ENCODE data around the gene HTR3A.
"Not testable (repeated sequence)": the region's sequence is repeated elsewhere in the genome, so short reads cannot be mapped to it uniquely, and the experiment has no call there.

HTR3A gene

DNA sequence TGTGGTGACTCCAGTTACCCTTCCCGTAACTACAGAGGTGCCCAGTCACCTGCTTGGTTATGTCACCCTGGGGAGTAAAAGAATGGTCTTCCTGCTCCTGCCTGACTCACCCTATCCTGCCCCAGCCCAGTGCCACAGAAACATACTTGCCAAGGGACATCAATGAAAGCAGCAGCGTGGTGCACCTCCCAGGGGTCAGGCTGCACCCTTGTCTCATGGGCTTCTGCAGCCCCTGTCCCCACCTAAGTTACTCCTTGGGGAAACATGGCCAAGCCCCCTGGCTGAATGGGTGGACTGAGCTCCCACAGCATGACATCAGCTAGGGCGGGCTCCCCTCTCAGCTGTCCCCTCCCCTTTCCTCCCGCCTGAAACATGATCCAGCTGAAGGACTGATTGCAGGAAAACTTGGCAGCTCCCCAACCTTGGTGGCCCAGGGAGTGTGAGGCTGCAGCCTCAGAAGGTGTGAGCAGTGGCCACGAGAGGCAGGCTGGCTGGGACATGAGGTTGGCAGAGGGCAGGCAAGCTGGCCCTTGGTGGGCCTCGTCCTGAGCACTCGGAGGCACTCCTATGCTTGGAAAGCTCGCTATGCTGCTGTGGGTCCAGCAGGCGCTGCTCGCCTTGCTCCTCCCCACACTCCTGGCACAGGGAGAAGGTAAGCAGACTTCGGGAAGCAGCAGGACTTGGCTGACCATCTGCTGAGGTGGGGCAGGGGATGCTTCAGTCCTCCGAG is at the start of gene HTR3A:
TSS of gene HTR3A (plus strand) at position 368 of the 730 bp plus-strand sequence. CDS start at position 586, 218 bp downstream.
- no peak for DNase-seq (ENCODE audit: low read depth)

DNA sequence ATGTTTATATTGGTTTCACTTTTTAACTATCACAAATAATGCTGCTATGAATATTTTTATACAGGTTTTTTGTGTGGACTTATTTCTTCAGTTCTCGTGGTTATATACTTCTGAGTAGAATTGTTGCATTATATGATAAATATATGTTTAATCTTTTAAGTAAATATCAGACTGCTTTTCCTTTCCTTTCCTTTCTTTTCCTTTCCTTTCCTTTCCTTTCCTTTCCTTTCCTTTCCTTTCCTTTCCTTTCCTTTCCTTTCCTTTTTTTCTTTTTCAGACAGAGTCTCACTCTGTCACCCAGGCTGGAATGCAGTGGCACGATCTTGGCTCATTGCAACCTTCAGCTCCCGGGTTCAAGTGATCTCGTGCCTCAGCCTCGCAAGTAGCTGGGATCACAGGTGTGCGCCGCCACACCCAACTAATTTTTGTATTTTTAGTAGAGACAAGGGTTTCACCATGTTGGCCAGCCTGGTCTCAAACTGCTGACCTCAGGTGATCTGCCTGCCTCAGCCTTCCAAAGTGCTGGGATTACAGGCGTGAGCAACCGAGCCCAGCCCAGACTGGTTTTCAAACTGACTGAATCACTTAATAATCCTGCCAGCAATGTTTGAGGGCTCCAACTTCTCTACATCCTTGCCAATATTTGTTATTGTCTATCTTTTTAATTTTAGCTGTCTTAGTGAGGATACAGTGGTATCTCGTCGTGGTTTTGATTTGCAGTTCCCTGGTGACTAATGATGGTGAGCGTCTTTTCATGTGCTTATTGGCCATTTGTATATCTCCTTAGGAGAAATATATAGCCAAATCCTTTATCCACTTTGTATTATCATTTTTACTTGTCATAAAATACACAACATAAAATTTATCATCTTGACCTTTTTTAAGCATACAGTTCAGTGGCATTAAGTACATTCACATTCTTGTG is 48.4 kb upstream of the HTR3A start:
- DNase-seq (ENCODE audit: low read depth), result no peak

DNA sequence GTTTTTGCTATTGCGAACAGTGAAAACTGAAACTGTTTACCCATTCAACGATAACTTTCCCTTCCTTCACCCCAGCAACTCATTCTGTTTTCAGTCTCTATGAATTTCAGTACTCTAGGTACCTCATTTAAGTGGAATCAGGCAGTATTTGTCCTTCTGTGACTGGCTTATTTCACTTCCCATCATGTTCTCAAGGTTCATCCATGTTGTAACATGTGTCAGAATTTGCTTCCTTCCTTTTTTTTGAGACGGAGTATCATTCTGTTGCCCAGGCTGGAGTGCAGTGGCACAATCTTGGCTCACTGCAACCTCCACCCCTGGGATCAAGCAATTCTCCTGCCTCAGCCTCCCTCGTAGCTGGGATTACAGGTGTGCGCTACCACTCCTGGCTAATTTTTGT is 46.6 kb upstream of the HTR3A start:
- DNase-seq (ENCODE audit: low read depth), result no peak

DNA sequence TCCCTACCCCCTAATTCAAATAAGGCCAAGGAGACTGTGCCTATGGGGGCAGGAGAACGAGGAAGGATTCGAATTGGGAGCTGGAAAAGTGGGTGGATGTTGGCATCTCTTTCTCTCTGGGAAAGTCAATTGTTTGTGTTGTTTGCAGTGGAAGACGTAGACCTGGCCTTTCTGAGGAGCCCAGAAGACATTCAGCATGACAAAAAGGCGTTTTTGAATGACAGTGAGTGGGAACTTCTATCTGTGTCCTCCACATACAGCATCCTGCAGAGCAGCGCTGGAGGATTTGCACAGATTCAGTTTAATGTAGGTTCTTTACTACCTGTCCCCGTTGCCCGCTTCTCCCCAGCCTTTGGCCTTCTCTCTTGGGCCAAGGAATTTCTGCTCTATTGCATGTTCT is 42.1 kb upstream of the HTR3A start:
- no peak for DNase-seq (ENCODE audit: low read depth)

DNA sequence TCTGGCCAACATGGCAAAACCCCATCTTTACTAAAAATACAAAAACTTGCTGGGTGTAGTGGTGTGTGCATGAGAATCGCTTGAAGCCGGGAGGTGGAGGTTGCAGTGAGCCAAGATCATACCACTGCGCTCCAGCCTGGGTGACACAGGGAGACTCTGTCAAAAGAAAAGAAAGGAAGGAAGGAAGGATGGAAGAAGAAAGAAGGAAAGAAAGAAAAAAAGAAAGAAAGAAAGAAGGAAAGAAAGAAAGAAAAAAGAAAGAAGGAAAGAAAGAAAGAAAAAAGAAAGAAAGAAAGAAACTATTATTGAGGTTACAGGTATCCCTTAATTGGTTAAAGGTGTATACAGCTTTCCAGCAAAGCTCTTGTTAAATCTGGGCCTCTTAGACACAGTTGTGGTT is 40.7 kb upstream of the HTR3A start:
- DNase-seq (ENCODE audit: low read depth), result not testable (repeated sequence)

DNA sequence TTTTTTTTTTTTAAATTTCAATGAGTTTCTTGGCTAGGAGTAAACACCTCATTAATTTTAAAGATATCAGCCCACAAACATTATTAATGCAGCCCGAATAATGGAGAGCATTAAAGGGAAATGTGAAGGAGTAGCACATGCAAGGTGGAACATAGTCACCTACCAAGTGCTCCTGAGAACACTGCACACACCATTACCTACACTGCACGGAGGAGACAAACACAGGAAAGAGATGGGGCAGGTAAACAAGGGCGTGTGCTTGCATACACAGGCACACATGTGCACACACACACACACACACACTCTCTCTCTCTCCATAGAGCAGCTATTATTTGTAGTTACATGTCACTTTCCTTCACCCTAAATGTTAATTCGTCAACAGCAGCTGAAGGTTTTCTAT is 40.1 kb upstream of the HTR3A start:
- no peak for DNase-seq (ENCODE audit: low read depth)

DNA sequence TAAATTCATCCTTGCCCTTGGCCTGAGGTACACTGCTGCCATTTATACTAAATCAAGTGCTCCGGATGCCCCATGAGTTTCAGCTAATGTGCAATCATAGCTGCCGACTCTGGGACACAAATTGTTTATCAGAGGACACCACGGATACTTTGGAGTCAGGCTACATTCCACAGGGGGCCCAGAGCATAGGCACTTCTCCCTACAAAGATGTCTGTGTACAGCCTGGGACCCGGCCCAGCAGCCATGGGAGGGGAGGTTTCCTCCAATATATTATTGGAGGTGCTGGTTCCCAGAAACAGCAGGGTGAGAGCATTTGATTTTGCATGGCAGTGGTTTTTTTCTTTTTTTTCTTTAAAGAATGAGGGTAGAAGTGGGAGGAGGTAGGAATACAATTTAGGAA is 39.0 kb upstream of the HTR3A start:
- no peak for DNase-seq (ENCODE audit: low read depth)

DNA sequence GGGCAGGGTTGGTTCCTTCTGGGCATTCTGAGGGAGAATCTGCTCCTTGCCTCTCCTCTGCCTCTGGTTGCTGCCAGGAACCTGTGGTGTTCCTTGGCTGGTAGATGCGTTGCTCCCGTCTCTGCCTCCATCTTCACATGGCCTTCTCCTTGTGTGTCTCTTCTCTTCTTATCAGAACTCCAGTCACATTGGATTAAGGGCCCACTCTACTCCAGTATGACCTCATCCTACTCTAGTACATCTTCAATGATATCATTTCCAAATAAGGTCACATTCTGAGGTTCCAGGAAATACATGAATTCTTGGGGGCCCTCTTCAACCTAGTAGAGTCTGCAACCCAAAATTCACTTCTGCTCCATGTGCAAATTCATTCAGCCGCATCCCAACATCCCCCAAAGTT is 37.0 kb upstream of the HTR3A start:
- no peak for DNase-seq (ENCODE audit: low read depth)

DNA sequence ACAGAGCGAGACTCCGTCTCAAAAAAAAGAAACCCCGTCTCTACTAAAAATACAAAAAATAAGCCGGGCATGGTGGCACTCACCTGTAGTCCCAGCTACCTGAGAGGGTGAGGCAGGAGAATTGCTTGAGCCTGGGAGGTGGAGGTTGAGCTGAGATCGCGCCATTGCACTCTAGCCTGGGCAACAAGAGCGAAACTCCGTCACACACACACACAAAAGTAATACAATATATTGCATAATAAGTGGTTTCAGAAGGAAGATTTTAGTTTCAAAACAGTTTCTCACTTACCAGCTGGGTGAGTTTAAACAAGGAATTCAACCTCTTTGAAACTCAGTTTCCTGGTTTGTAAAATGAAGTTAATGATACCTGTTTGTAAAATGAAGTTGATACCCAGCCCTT is 32.7 kb upstream of the HTR3A start:
- no peak for DNase-seq (ENCODE audit: low read depth)

DNA sequence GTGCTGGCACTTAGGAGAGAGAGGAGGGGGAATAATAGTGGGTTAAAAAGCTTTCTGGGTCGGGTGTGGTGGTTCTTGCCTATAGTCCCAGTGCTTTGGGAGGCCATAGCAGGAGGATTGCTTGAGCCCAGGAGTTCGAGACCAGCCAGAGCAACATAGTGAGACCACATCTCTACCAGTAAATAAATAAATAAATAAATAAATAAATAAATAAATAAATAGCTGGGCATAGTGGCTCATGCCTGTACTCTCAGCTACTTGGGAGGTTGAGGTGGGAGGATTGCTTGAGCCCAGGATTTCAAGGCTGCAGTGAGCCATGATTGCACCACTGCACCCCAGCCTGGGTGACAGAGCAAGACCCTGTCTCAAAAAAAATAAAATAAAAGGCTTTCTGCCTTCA is 28.7 kb upstream of the HTR3A start:
- DNase-seq (ENCODE audit: low read depth), result not testable (repeated sequence)

DNA sequence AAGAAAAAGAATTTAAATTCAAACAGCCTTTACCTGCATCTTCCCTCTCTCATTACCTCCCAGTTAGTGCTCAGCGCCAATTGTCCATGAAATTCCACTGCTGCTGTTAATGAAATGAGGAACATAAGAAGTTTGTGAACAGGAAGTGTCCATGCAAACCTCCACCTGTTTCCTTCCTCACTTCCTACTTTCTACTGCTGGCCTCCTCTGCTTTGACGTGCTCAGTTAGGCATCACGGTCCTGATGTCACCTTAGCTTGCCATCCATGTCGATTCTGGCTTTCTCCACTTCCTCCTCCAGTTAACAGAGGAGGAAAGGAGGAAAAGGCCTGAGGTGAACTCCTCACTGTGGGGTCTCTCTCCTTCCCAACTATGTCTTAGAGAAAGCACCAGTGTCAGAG is 26.9 kb upstream of the HTR3A start:
- DNase-seq (ENCODE audit: low read depth), result no peak

DNA sequence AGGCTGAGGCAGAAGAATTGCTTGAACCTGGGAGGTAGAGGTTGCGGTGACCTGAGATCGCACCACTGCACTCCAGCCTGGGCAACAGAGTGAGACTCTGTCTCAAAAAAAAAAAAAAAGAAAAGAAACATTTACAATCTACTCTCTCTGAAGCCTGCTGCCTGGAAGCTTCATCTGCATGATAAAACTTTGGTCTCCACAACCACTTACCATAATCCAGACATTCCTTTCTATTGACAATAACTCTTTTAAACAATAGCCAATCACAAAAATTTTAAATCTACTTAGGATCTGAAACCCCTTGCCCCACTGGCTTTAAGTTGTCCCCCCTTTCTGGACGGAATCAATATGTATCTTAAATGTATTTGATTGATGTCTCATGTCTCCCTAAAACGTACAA is 25.0 kb upstream of the HTR3A start:
- DNase-seq (ENCODE audit: low read depth), result no peak

DNA sequence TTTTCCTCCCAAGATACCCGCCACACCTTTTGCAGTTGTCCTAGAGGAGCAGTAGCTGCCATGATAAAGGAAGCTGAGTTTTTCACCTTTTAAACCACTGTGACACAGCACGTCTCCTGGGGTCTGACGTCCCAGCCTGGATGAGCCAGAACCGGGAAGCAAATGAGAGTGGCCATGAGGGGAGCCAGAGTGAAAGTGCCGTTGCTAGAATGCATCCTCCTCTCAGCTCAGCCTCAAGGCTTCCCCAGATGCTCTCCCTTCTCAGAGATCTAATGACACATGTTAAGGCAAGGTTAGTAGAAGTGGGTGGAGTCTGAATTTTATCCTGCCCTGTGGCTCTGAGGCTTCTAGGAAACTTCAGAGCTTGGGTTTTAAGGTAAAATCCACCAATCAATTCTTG is 23.4 kb upstream of the HTR3A start:
- no peak for DNase-seq (ENCODE audit: low read depth)

DNA sequence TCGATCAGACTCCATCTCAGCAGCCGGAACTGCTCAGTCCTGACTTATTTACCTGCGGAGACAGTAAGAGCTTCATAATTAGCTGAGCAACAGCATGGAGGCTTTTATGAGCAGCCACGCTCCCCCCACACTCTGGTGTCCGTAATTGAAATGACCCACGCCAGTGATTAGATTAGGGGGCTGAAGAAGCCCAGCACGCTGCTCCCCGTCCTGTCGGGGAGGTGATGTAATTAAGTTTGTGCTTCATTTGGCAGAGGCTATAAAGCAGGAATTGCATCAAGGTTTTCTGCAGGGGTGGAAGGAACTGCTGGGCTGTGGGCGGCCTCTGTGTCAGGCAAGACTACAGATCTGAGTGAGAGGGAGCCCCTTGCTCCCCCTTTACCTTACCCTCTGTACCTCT is 22.8 kb upstream of the HTR3A start:
- DNase-seq (ENCODE audit: low read depth), result no peak

DNA sequence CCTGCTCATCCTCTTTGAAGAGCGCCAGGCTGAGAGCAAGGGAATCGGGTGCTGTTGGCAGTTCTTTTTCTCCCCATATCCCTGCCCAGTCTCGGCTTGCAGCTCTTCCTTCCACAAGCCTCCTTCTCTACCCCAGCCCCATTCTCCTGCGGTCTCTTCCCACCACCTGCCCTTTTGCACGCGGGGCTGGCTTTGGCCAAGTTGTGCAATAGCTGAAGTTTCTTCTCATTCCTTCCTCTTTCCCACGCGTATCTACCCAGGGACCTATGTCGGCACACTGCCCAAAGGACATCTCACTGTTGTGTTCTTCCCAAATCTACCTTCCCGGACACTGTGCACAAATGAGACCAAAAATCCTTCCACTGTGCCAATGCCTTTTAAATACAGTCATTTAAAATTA is 22.3 kb upstream of the HTR3A start:
- no peak for DNase-seq (ENCODE audit: low read depth)

DNA sequence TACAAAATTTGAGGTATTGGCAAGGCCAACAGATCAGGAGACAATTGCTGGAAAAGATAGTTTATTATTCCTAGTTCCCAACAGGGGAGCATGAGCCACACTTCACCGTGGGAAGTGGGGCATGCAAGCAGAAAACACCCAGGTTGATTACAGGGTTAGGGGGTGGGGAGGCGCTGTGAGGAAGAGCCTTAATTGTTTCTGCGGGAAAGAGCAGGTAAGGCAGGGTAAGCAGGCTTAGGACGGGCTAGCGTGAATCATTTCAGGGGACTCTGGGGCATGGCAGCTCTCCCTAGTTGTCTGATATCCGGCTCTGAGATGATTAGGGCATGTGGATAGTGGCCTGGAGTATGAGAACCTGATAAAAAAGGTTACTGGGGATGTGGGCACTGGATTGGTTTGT is 20.7 kb upstream of the HTR3A start:
- DNase-seq (ENCODE audit: low read depth), result no peak

DNA sequence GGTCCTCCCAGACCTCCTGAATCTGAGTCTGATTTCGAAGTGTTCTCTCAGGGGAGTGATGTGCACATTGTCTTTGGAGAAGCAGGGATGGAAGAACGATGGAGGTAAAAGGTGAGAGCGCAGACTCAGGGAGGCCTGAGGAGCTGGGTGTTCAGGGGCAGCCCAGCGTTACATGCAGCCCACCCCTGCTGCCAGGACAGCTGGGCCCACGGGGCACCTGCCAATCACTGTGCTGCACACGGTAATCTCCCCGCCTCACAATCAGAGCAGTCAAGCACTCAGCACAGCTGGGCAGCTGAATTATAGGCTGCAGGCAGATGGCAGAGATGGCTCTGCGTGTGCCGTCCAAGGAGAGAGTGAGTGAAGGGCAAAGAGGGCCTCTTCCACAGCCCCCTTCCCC is 17.9 kb upstream of the HTR3A start:
- no peak for DNase-seq (ENCODE audit: low read depth)

DNA sequence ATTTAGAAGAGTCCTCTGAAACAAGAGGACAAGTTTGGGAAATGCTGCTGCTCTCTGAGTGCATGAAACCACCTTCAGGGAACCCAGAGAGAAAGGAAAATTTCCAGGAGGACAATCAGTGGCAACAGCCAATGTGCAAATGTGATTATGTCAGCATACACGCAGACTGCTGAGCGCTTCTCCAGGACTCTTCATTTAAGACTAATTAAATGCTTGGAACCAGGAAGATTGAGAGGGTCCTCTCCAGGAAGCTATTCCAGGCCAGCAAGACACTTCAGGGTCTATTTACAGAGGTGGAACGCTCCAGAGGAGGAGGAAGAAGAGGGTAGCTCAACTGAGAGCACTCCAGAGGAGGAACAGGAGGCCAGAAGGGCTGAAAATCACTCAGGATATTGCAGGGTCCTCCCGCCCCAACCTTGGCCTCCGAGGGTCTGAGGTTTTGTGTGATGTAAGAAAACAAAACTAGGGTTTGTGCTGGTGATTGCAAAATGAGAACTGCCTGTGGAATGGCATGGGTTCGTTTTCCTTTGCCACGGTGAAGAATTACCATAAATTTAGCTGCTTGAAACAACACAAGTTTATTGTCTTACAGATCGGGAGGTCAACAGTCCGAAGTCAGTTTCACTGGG is 14.1 kb upstream of the HTR3A start:
- no peak for DNase-seq (ENCODE audit: low read depth)

DNA sequence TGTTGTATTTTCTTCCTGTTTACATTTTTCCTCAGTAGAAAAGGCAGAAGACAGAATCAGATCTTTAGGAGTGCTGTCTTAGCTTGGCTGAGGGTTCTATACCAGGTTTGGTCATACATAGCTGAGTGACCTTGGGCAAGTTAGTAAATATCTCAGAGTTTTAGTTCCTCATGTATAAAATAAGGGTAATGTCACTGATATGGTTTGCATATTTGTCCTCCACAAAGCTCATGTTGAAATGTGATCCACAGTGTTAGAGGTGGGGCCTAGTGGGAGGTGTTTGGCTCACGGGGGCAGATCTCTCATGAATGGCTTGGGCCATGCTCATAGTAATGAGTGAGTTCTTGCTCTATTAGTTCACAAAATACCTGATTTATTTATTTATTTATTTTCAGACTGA is 7.5 kb upstream of the HTR3A start:
- DNase-seq (ENCODE audit: low read depth), result no peak

DNA sequence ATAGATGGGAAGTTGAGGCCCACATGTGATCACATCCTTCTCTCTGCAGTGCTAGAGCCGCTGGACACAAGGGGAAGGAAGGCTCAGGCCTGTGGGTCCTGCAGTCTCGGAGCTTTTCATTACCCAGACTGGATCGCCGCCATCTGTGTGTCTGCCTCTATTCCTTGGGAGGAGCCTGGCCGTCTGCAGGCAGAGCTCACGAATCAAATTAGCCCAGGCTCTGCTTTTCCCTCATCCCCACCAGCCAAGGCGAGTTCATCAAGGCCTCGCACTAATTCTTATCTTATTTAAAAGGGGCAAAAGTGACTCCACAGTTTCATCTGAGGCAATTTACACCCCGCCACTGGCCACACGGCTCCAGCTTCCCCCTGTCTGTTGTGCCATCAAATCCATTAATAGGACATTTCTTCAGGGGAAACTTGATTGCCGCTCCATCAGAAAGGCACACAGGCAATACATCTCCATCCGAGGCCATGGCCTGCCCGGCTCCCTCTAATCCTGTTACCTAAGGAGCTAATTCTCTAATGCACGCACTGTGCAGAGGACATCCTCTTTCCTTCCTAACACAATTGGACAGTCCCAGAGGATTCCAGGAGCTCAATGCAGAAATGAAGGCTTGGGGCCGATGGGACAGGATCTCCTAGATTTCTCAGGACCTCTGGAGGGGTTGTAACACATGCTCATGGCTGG is 3.3 kb upstream of the HTR3A start:
- DNase-seq (ENCODE audit: low read depth), result no peak

DNA sequence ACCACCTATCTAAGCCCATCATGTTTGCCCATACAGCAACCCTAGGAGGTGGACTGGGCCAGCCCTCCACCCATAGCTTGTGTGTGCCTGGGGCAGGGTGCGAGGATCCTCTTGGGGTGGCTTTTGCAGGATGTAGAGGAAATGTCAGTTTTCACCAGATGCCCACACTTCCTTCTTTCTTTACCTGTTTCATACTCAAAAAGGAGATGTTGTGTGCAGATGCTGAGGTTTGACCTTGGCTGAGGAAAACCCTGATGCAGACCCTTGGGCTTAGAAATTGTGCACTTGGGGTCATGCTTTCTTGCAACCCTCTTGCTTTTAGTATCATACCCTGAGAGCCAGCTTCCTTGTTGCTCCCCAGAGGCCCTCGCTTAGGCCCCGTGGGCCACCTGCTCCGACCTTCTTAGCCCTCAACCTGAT is 2.2 kb downstream of the HTR3A start:
- DNase-seq (ENCODE audit: low read depth), result no peak

DNA sequence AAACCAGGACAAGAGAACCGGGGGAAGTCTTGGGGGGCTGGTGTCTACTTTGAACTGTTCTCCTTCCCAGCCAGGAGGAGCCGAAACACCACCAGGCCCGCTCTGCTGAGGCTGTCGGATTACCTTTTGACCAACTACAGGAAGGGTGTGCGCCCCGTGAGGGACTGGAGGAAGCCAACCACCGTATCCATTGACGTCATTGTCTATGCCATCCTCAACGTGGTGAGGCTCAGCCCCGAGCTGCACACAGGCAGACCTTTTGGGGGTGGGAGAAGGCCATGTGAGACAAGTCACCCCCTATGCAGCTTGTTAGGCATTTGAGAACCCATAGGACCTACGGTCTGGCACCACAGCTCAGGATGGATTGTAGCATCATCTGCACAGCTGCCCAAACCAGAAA is 2.8 kb downstream of the HTR3A start:
- no peak for DNase-seq (ENCODE audit: low read depth)
